Measurements from ENCODE around the gene NPFFR1.
"Not testable (repeated sequence)": the region's sequence is repeated elsewhere in the genome, so short reads cannot be mapped to it uniquely, and the experiment has no call there.

Gene NPFFR1

DNA sequence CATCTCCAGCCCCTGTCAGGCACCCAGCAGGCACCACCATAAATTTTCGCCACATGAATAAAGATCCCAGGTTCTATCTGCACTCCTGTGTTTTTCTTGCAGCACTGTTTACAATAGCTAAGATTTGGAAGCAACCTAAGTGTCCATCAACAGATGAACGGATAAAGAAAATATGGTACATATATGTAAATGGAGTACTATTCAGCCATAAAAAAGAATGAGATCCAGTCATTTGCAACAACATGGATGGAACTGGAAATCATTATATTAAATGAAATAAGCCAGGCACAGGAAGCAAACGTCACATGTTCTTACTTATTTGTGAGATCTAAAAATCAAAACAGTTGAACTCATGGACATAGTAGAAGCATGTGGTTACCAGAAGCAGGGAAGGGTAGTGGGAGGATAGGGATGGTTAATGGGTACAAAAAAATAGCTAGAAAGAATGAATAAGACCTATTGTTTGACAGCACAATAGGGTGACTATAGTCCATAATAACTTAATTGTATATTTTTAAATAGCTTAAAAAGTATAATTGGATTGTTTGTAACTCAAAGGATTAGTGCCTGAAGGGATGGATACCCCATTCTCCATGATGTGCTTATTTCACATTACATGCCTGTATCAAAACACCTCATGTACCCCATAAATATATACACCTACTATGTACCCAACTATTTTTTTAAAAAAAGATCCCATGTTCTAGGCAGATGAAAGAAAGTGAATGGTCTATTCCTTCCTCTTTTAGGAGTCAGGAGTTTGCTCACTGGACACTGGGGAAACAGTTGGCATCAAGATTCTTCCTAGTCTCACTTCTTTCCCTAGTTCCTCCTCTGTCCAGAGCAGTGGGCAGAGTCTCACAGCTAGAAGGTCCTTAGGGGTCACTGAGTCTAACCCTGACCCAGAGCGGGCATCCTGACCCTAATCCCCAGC, 1.0 kb upstream of the NPFFR1 start:
- DNase-seq: no peak

- no peak for DNase-seq
Measured at GRCh38 chr10:70283071-70283444, 746 bp downstream of the NPFFR1 start.

GRCh38 chr10:70281609-70282008, 2.2 kb downstream of the NPFFR1 start:
- no peak for DNase-seq

DNA sequence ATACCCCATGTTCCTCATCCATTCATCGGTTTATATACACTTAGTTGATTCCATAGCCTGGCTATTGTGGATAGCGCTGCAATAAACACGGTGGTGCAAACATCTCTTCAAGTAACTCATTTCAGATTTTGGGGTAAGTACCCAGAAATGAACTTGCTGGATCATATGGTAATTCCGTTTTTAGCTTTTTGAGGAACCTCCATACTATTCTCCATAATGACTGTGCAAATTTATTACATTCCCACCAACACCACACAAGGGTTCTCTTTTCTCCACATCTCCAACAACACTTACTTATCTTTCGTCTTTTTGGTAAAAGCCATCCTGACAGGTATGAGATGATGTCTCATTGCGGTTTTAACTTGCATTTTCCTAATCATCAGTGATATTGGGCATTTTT, 3.7 kb downstream of the NPFFR1 start:
- no peak for DNase-seq

- no peak for DNase-seq
Measured at GRCh38 chr10:70277396-70278030, 6.3 kb downstream of the NPFFR1 start.

GRCh38 chr10:70274643-70275042, 9.2 kb downstream of the NPFFR1 start:
- no peak for DNase-seq

GRCh38 chr10:70272925-70273316, 10.9 kb downstream of the NPFFR1 start:
- DNase-seq: peak; percentile 59

GRCh38 chr10:70271996-70272924, 11.5 kb downstream of the NPFFR1 start:
- no peak for DNase-seq

DNA sequence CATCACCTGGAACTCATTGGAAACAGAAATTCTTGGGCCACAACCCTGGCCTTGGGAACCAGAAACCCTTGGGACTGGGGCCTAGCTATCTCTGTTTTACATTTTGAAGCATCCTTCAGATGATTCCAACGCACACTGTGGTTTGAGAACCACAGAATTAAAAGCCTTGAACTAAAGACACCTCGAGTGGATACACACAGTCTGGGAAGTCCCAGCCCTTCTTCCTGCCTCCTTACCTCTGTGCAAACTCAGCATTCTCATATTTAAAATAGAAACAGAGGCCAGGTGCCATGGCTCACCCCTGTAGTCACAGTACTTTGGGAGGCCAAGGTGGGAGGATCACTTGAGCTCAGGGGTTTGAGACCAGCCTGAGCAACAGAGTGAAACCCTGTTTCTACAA, 12.9 kb downstream of the NPFFR1 start:
- DNase-seq: no peak

- no peak for DNase-seq
Measured at GRCh38 chr10:70269741-70270140, 14.1 kb downstream of the NPFFR1 start.

- DNase-seq: no peak
Measured at GRCh38 chr10:70268376-70268775, 15.4 kb downstream of the NPFFR1 start.

DNA sequence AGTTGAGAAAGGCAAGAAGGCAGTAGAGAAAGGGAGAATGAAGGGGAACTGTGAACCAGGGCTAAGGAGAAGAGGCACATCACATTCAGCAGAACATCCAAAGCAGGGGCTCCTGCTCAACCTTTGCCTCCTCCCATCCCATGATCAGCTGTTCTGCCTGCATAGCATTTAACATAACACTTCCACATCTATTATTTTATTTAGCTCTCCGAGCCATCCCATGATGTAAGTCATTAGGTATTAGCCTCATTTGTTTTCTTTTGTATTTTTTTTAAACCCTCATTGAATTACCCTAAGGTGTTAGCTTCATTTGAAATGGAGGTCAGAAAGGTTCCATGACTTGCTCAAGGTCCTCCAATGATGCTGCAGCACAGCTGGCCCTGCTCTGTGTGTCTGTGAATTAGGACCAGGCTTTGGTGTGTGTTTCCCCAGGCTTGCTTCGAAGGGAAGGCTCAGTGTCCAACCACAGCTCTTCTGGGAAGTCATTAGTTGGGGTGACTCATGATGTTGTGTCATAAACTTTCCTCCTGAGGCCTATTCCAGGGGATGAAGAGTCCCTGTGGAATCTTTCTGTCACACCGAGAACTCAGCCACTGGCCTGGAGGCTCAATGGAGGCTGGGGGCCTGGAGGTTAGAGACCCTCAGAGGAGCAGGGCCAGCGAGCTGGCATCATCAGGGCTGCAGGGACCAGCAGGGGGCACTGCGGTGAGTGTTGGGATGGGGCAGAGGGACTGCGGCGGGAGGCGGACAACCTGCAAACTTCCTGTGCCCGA, 16.5 kb downstream of the NPFFR1 start:
- no peak for DNase-seq

- no peak for DNase-seq
Measured at GRCh38 chr10:70266701-70267100, 17.1 kb downstream of the NPFFR1 start.

GRCh38 chr10:70266056-70266455, 17.7 kb downstream of the NPFFR1 start:
- no peak for DNase-seq

DNA sequence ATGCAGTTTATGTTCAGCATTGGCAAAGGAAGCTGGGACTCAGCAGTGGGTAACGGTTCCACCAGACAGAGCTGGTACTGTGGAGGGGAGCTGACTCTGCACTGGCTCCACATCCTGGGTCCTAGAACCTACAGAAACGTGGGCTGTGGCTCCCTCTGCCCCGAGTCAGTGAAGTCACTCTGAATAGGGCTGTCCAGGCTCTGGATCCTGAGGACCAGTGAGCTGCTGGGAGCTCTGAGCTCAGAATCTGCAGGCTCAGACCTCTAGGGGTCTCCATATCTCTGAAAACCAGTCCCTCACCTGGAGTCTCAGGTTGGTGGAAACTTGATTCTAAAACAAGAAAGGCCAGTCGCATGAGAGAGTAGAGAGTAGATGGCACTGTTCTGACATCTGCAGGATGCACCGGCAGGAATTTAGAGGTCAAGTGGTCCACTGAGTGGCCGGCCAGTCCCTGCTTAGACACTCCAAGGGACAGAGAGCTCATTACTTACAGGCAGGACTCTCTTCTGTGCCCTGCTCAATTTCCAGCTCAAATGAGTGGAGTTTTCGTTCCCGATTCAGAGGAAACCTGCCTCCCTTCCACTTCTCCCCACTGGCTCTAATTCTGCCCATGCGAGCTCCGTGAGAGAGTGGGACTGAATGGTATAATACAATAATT, 18.6 kb downstream of the NPFFR1 start:
- no peak for DNase-seq

DNA sequence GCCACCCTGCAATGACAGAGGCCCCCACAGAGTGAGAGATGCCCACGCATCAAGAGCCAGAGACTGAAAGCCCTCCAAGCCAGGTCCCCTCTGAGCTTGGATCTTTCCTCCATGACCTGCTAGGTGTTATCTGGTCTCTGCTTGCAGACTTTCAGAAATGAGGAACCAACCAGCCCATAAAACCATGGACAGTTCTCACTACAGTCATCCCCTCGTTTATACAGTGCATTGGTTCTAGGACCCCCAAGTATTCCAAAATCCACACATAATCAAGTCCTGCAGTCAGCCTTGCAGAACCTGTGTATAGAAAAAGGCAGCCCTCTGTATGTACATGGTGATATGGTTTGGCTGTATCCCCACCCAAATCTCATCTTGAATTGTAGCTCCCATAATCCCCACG, 23.1 kb downstream of the NPFFR1 start:
- no peak for DNase-seq

GRCh38 chr10:70260259-70260658, 23.5 kb downstream of the NPFFR1 start:
- no peak for DNase-seq

- no peak for DNase-seq
Measured at GRCh38 chr10:70258216-70258615, 25.6 kb downstream of the NPFFR1 start.

GRCh38 chr10:70257816-70258215, 26.0 kb downstream of the NPFFR1 start:
- DNase-seq: not testable (repeated sequence)

DNA sequence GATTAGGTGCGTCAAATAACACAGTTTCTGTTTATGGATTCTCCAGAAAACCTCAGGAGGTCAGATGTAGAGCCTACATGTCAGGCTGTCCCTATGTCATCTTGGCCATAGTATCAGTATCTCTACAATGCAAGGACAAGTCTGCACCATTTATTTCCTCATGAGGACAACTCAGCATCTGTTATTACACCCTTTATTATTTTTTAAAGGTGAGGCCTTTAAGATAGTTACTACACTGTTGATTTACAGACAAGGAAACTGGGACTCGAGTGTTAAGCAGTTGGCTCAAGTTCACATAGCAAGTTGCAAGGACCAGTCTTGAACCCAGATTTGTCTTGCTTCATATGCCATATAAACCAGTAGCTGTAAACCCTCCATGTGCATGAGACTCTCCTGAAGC, 27.3 kb downstream of the NPFFR1 start:
- no peak for DNase-seq

DNA sequence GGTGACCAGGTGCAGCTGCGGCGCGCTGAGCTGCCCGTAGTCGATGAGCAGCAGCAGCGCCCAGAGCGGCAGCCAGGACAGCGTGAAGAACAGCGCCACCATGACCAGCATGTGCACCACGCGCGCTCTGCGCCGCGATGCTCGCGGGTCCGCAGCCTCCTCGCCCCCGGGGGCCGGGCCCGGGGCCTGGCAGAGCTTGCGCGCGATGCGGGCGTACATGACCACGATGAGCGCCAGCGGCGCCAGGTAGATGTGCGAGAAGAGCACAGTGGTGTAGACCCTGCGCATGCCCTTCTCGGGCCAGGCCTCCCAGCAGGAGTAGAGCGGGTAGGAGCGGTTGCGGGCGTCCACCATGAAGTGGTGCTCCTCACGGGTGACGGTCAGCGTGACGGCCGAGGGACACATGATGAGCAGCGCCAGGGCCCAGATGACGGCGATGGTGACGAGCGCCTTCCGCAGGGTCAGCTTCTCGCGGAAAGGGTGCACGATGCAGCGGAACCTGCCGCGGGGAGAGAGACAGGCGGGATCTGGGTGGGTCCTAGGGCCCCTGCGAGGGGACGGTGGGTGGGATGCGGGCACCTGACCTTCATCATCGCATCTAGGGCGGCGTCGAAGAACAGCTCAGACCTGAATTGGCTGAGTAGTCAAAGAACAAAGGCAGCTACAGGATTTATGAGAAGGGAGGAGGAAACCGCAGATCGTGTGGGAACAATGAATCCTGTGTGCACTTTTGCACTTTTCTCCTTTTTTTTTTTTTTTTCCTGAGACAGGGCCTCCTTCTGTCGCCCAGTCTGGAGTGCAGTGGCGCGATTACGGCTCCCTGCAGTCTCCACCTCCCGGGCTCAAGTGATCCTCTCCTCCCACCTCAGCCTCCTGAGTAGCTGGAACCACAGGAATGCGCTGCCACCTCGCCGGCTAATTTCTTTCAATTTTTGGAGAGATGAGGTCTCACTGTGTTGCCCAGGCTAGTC, 28.2 kb downstream of the NPFFR1 start:
- DNase-seq: no peak

All from CD4-positive, alpha-beta T cell treated with Interleukin-21 for 1 hour (primary cell).